Fibroblast of pulmonary artery (primary cell): Measurements from ENCODE around the gene AJUBA.

Source experiments
- DNase-seq: peaks from one replicate; pipeline ENCODE4 v3.0.0-alpha.2; 2010; ENCODE audit warnings: low read depth
- H3K4me3 ChIP-seq: replicated peaks from 2 replicates; pipeline ENCODE4 v1.5.1; 2011; ENCODE audit warnings: low read depth, mild to moderate bottlenecking, control low read depth, low read length, moderate library complexity
- CTCF ChIP-seq: IDR thresholded peaks from 2 replicates; pipeline ENCODE4 v1.5.1; 2011; ENCODE audit warnings: mild to moderate bottlenecking, control low read depth, low read length, inconsistent platforms; ENCODE audit errors: missing control alignments

The AJUBA gene

GRCh38 chr14:23023022-23023794 lies 40.9 kb upstream of the AJUBA start:
- no peak for DNase-seq
- H3K4me3 ChIP-seq, result no peak overlapping the region
- TF ChIP-seq CTCF, result no peak

GRCh38 chr14:23021889-23022442 lies 39.6 kb upstream of the AJUBA start:
- no peak for DNase-seq
- H3K4me3 ChIP-seq, result no peak overlapping the region
- no peak for TF ChIP-seq CTCF

DNA sequence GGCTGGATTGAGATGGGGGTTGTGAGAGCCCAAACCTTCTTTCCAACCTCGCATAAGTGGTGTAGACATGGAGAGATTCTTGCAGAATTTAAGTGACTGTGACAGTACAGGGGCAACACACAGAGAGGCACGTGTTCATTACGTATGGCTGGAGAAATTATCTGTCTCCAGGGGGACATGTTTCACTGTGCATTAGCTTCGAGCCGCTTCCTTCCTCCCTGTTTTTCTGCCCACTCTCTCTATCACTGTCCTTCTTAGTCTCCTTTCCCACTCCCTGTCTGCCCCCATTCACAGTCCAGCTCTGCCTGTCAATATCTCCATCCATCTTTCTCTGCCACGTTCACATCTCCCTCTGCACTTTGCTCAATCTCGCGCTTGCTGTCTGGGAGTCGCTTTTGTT lies 39.1 kb upstream of the AJUBA start:
- no peak overlapping the region for H3K4me3 ChIP-seq
- no peak for TF ChIP-seq CTCF
- no peak for DNase-seq

DNA sequence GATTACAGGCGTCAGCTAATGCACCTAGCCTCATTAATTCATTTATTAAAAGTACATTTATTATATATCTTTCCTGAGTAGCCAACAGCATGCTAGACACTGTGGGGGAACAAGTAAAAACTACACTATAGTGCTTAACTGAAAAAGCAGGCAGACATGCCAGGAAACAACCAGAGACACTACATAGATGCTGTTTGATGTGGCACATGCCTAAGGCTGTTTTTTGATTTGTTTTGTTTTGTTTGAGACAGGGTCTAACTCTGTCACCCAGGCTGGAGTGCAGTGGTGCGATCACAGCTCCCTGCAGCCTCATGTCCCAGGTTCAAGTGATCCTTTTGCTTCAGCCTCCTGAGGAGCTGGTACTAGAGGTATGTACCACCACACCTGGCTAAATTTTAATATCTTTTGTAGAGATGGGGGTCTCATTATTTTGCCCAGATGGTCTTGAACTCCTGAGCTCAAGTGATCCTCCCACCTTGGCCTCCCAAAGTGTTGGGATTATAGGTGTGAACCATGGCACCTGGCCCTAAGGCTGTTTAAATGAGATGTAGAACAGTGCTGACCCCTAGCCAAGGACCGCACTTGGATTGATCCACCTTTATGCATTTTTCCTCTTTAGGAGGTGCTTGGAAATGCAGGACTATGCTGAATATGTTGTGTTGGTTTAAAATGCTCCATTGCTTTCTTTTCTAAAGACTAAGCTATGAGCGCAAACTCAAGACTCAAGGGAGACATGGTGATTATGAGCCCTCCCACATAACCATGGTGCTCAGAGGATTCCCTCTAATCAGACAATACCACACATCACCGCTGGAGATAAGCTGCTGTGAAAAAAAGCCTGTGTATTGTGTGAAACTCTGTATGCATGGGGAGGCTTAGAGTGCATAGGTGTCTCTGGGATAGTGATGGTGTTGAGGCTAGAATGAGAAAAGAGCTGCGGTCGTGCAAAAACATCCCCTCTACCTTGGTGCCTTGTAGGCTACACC lies 38.1 kb upstream of the AJUBA start:
- DNase-seq, result no peak
- TF ChIP-seq CTCF, result no peak
- no peak overlapping the region for H3K4me3 ChIP-seq

GRCh38 chr14:23018107-23018506 lies 35.8 kb upstream of the AJUBA start:
- no peak overlapping the region for H3K4me3 ChIP-seq
- no peak for DNase-seq
- no peak for TF ChIP-seq CTCF

DNA sequence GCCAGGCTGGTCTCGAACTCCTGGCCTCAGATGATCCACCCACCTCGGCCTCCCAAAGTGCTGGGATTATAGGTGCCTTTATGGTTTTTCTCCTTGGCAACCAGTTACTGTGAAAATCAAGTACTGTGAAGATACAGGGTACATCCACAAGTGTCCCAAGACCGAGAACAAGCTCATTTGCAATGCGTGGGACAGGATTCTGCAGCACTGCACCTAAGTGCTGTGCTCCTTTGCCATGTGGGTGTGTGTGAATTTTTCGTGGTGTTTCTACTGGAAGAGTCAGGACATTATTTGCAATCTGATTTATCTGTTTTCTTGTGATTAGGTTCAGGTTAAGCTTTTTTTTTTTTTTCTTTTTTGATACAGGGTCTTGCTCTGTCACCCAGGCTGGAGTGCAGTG lies 34.7 kb upstream of the AJUBA start:
- H3K4me3 ChIP-seq, result no peak overlapping the region
- DNase-seq, result no peak
- TF ChIP-seq CTCF, result no peak
